GM08714 (cell line): Measurements from ENCODE around the gene ZC3H12A.

Experiments used
- H3K4me3 ChIP-seq: fragments of 200-500 bp; sonication (Bioruptor generic); 2 replicates; pipeline ENCODE4 v1.5.1; 2014; ENCODE audit warnings: mild to moderate bottlenecking, low read length, inconsistent platforms
- ZNF274 ChIP-seq: IDR thresholded peaks from 2 replicates; pipeline ENCODE4 v1.6.1; 2012; ENCODE audit warnings: mild to moderate bottlenecking, low read depth, low read length

The ZC3H12A gene

GRCh38 chr1:37446874-37447273, 27.5 kb upstream of the ZC3H12A start:
- TF ChIP-seq ZNF274, result no peak
- H3K4me3 ChIP-seq, result no peak overlapping the region

- TF ChIP-seq ZNF274, result no peak
- no peak overlapping the region for H3K4me3 ChIP-seq
Measured at GRCh38 chr1:37448185-37448584, 26.2 kb upstream of the ZC3H12A start.

- no peak for TF ChIP-seq ZNF274
- no peak overlapping the region for H3K4me3 ChIP-seq
Measured at GRCh38 chr1:37448691-37449417, 25.5 kb upstream of the ZC3H12A start.

- no peak for TF ChIP-seq ZNF274
- H3K4me3 ChIP-seq, result no peak overlapping the region
Measured at GRCh38 chr1:37449936-37450335, 24.4 kb upstream of the ZC3H12A start.

GRCh38 chr1:37452416-37452815, 22.0 kb upstream of the ZC3H12A start:
- no peak overlapping the region for H3K4me3 ChIP-seq
- TF ChIP-seq ZNF274, result no peak

GRCh38 chr1:37453647-37454046, 20.7 kb upstream of the ZC3H12A start:
- no peak for TF ChIP-seq ZNF274

GRCh38 chr1:37455516-37455915, 18.9 kb upstream of the ZC3H12A start:
- no peak overlapping the region for H3K4me3 ChIP-seq
- TF ChIP-seq ZNF274, result no peak

More at GRCh38 chr1:37453647-37454046, 20.7 kb upstream of the ZC3H12A start:
- no peak overlapping the region for H3K4me3 ChIP-seq

GRCh38 chr1:37456614-37457013, 17.8 kb upstream of the ZC3H12A start:
- no peak overlapping the region for H3K4me3 ChIP-seq
- no peak for TF ChIP-seq ZNF274

GRCh38 chr1:37458551-37458950, 15.8 kb upstream of the ZC3H12A start:
- no peak overlapping the region for H3K4me3 ChIP-seq
- TF ChIP-seq ZNF274, result no peak

- no peak overlapping the region for H3K4me3 ChIP-seq
- no peak for TF ChIP-seq ZNF274
Measured at GRCh38 chr1:37461698-37462436, 12.5 kb upstream of the ZC3H12A start.

GRCh38 chr1:37464443-37464842, 9.9 kb upstream of the ZC3H12A start:
- TF ChIP-seq ZNF274, result no peak
- H3K4me3 ChIP-seq, result no peak overlapping the region

- TF ChIP-seq ZNF274, result no peak
- no peak overlapping the region for H3K4me3 ChIP-seq
Measured at GRCh38 chr1:37465593-37466517, 8.5 kb upstream of the ZC3H12A start.

- TF ChIP-seq ZNF274, result no peak
- H3K4me3 ChIP-seq, result no peak overlapping the region
Measured at GRCh38 chr1:37468037-37468436, 6.3 kb upstream of the ZC3H12A start.

- no peak for TF ChIP-seq ZNF274
- H3K4me3 ChIP-seq, result no peak overlapping the region
Measured at GRCh38 chr1:37469386-37469785, 5.0 kb upstream of the ZC3H12A start.
